GM12891 (cell line): ENCODE data around the gene EBI3.

Experiments
- POLR2A ChIP-seq: IDR thresholded peaks from 2 replicates; pipeline ENCODE4 v1.6.1; 2011; ENCODE audit warnings: low read depth, low read length, control low read depth
- POLR2AphosphoS5 ChIP-seq: IDR thresholded peaks from 2 replicates; pipeline ENCODE4 v1.6.1; 2011; ENCODE audit warnings: low read depth, low read length, control low read depth
- POU2F2 ChIP-seq: IDR thresholded peaks from 2 replicates; pipeline ENCODE4 v1.6.1; 2011; ENCODE audit warnings: low read depth, mild to moderate bottlenecking, control low read depth, low read length, moderate library complexity
- SPI1 ChIP-seq: IDR thresholded peaks from 2 replicates; pipeline ENCODE4 v1.6.1; 2011; ENCODE audit warnings: low read depth, low read length, control low read depth
- TAF1 ChIP-seq: IDR thresholded peaks from 2 replicates; pipeline ENCODE4 v1.6.1; 2011; ENCODE audit warnings: low read depth, low read length, control low read depth

DNA sequence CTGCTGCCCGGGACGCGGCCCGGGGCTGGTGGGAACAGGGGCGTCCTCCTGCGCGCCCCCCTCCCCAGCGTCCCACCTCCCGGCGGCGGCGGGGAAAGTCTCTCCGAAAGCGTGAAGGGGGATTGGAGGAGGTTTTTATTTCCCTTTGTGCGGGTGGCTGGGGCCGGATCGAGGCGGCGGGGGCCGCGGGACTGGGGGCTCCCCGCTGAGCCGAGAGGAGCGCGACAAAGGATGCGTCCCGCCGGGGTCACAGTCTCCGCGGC, 49.9 kb downstream of the EBI3 start:
- no peak for TF ChIP-seq POLR2A
- no peak for TF ChIP-seq TAF1
- TF ChIP-seq POLR2AphosphoS5: no peak
- TF ChIP-seq SPI1: no peak
- no peak for TF ChIP-seq POU2F2
